HepG2 (cell line): Measurements from ENCODE around the gene XPNPEP3.

Experiments used
- CREB1 ChIP-seq, 2 experiments: fragments of 450-650 bp in 1 of 2; IDR thresholded peaks; 2 replicates each; pipeline ENCODE4 v1.6.1; 2016 to 2017; ENCODE audit warnings: control low read depth in 1 of 2, mild to moderate bottlenecking in 1 of 2, missing compliant biosample characterization in 1 of 2, missing genetic modification characterization in 1 of 2
- EZH2 ChIP-seq: conservative IDR thresholded peaks from 2 replicates; pipeline ENCODE4 v1.6.1; 2012; ENCODE audit warnings: mild to moderate bottlenecking, low read depth, low read length, moderate library complexity
- KLF13 ChIP-seq: sonication (generic); formaldehyde crosslinking; IDR thresholded peaks from 2 replicates; pipeline ENCODE4 v1.4.0; 2020; ENCODE audit warnings: mild to moderate bottlenecking, missing genetic modification reagents
- MLX ChIP-seq: IDR thresholded peaks from 2 replicates; pipeline ENCODE4 v1.6.1; 2016
- NCOR1 ChIP-seq: fragments of 200-600 bp; sonication (generic); IDR thresholded peaks from 2 replicates; pipeline ENCODE4 v1.7.0; 2017; ENCODE audit warnings: antibody characterized with exemption, low read length, borderline replicate concordance
- NFATC3 ChIP-seq: sonication (generic); formaldehyde crosslinking; IDR thresholded peaks from 2 replicates; pipeline ENCODE4 v1.5.1; 2020; ENCODE audit warnings: mild to moderate bottlenecking, missing genetic modification reagents
- NFE2L2 ChIP-seq: fragments of 150-350 bp; IDR thresholded peaks from 2 replicates; pipeline ENCODE4 v1.6.1; 2014; ENCODE audit warnings: low read length
- NR3C1 ChIP-seq: sonication (generic); formaldehyde crosslinking; IDR thresholded peaks from 2 replicates; pipeline ENCODE4 v1.4.0; 2020; ENCODE audit warnings: missing genetic modification reagents
- POLR2A ChIP-seq, 2 experiments: IDR thresholded peaks; 2 replicates each; pipeline ENCODE4 v1.6.1; 2011; ENCODE audit warnings: low read depth in 2 of 2, low read length in 2 of 2, mild to moderate bottlenecking in 1 of 2, moderate library complexity in 1 of 2; ENCODE audit not compliant: insufficient read depth in 1 of 2
- RBM39 ChIP-seq: fragments of 200-400 bp; formaldehyde crosslinking; IDR thresholded peaks from one replicate; pipeline ENCODE4 v1.6.1; 2018; ENCODE audit warnings: antibody characterized with exemption, mild to moderate bottlenecking, low read depth, low read length; ENCODE audit not compliant: poor library complexity, severe bottlenecking
- RFX3 ChIP-seq: IDR thresholded peaks from 2 replicates; pipeline ENCODE4 v1.6.1; 2016; ENCODE audit warnings: missing biosample characterization, missing genetic modification reagents
- ZFP36 ChIP-seq: fragments of 150-350 bp; IDR thresholded peaks from 2 replicates; pipeline ENCODE4 v1.6.1; 2018; ENCODE audit warnings: borderline replicate concordance, low read length, low read depth; ENCODE audit not compliant: partially characterized antibody
- ZNF280B ChIP-seq: sonication (generic); formaldehyde crosslinking; IDR thresholded peaks from 2 replicates; pipeline ENCODE4 v1.5.0; 2020; ENCODE audit warnings: missing genetic modification reagents, mild to moderate bottlenecking, borderline replicate concordance
- TF ChIP-seq, protein P1 (sequence below): sonication (generic); formaldehyde crosslinking; IDR thresholded peaks from 2 replicates; pipeline ENCODE4 v1.5.0; 2020; ENCODE audit warnings: mild to moderate bottlenecking, missing genetic modification reagents, moderate library complexity

GRCh38 chr22:40979198-40979597, 122.2 kb downstream of the XPNPEP3 start:
- TF ChIP-seq ZFP36 (no peak), NCOR1 (no peak), RBM39 (no peak), ZNF280B (no peak), KLF13 (CRISPR knock-in tag) (no peak), EZH2 (no peak), NR3C1 (CRISPR knock-in tag) (no peak), CREB1 (IDR thresholded peaks at IDR 0.05) (no peak), CREB1 (CRISPR knock-in tag; IDR thresholded peaks at IDR 0.05) (no peak), MLX (CRISPR knock-in tag) (no peak), NFATC3 (CRISPR knock-in tag) (no peak), POLR2A (IDR thresholded peaks at IDR 0.05; ENCODE audit: insufficient read depth in 1 of 2, low read depth in 2 of 2, low read length in 2 of 2) (no peak), RFX3 (CRISPR knock-in tag) (no peak), NFE2L2 (no peak)
- TF ChIP-seq, protein P1, sequence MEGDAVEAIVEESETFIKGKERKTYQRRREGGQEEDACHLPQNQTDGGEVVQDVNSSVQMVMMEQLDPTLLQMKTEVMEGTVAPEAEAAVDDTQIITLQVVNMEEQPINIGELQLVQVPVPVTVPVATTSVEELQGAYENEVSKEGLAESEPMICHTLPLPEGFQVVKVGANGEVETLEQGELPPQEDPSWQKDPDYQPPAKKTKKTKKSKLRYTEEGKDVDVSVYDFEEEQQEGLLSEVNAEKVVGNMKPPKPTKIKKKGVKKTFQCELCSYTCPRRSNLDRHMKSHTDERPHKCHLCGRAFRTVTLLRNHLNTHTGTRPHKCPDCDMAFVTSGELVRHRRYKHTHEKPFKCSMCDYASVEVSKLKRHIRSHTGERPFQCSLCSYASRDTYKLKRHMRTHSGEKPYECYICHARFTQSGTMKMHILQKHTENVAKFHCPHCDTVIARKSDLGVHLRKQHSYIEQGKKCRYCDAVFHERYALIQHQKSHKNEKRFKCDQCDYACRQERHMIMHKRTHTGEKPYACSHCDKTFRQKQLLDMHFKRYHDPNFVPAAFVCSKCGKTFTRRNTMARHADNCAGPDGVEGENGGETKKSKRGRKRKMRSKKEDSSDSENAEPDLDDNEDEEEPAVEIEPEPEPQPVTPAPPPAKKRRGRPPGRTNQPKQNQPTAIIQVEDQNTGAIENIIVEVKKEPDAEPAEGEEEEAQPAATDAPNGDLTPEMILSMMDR (CRISPR knock-in tag) = no peak
